ENCODE measurements around the gene OS9. TPM values are rescaled to one million over a fixed set of nuclear protein-coding genes. Genes with fewer than 3 reads are reported as not detected.

The OS9 gene
- total and polyA plus RNA-seq, 9 of the 15 experiments (the other 6 are each of a cell fraction or from before 2014, with no cell fraction given) = 4.6 to 105 (median 89.5) TPM

- TF ChIP-seq ZFP36 (IDR thresholded peaks at IDR 0.05; ENCODE audit: low read depth, low read length, partially characterized antibody) (no peak), ZBTB7A (IDR thresholded peaks at IDR 0.05; ENCODE audit: borderline replicate concordance, control insufficient read depth, low read depth, low read length) (peak; percentile 62), DIDO1 (tag; IDR thresholded peaks at IDR 0.05; ENCODE audit: low read depth) (no peak), ZNF695 (CRISPR knock-in tag; IDR thresholded peaks at IDR 0.05) (no peak), MBD2 (IDR thresholded peaks at IDR 0.05; ENCODE audit: borderline replicate concordance, low read depth) (peak; percentile 94), DLX4 (CRISPR knock-in tag; IDR thresholded peaks at IDR 0.05) (no peak), JUNB (CRISPR knock-in tag; conservative IDR thresholded peaks at IDR 0.05) (0 out of 2 replicates have a peak, but pooled peaks have one; percentile 54), TCF15 (CRISPR knock-in tag; IDR thresholded peaks at IDR 0.05) (no peak), KAT8 (IDR thresholded peaks at IDR 0.05; ENCODE audit: low read depth) (no peak), RAD21 (CRISPR knock-in tag; conservative IDR thresholded peaks at IDR 0.05 in 1 of 2, IDR thresholded peaks at IDR 0.05 in 1 of 2) (no peak), TOE1 (IDR thresholded peaks at IDR 0.05; ENCODE audit: borderline replicate concordance) (peak; percentile 78), TOE1 (CRISPR knock-in tag; IDR thresholded peaks at IDR 0.05; ENCODE audit: borderline replicate concordance, low read depth) (no peak), SIN3B (IDR thresholded peaks at IDR 0.05; ENCODE audit: low read depth) (no peak), ESRRA (IDR thresholded peaks at IDR 0.05; ENCODE audit: borderline replicate concordance, low read depth) (no peak), TCFL5 (CRISPR knock-in tag; conservative IDR thresholded peaks at IDR 0.05) (no peak), GTF3C2 (IDR thresholded peaks at IDR 0.05; ENCODE audit: borderline replicate concordance, extremely low read depth, insufficient read length) (no peak), WHSC1 (IDR thresholded peaks at IDR 0.05; ENCODE audit: low read length) (no peak), NR3C1 (CRISPR knock-in tag; IDR thresholded peaks at IDR 0.05) (no peak), TAF9B (IDR thresholded peaks at IDR 0.05; ENCODE audit: partially characterized antibody) (no peak), ZNF354B (CRISPR knock-in tag; IDR thresholded peaks at IDR 0.05) (no peak), L3MBTL2 (IDR thresholded peaks at IDR 0.05) (peak; percentile 15; the same call in 1 of the 2 replicates), KLF10 (CRISPR knock-in tag; IDR thresholded peaks at IDR 0.05) (peak; percentile 33; the same call in 1 of the 2 replicates), TFAM (CRISPR knock-in tag; conservative IDR thresholded peaks at IDR 0.05) (no peak), SREBF1 (IDR thresholded peaks at IDR 0.05; ENCODE audit: borderline replicate concordance, low read depth, low read length) (no peak), MTA3 (IDR thresholded peaks at IDR 0.05; ENCODE audit: borderline replicate concordance) (peak; percentile 79; the same call in 1 of the 2 replicates), ATF7 (IDR thresholded peaks at IDR 0.05) (peak; percentile 99)
Measured at GRCh38 chr12:57744777-57745484, 51.0 kb downstream of the OS9 start, which contains the start of gene TSPAN31 (continued).
